ENCODE measurements around the gene PSD4. TPM values are rescaled to one million over a fixed set of nuclear protein-coding genes. Genes with fewer than 3 reads are reported as not detected.

Gene PSD4
- total and polyA plus RNA-seq, 4 experiments from 2014 or later, result 11.9 to 101 (median 66.4) TPM

DNA sequence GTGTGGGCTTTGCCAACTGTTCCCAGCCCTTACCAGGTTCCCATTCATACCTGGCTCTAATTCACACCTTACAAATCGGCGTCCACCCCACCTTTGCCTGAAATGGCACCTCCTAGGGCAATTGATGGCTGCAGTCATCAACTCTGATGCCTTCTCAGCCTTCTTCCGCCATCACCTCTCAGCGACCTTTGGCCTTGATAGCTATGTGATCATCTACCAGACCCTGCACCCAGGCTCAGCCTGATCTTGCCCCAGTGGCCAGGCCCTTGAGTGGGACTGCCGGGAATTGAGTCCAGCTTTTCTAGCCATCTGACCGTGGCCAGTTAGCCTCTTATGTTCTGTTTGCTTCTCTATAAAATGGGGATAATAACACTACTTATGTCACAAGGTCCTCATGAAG, 32.5 kb downstream of the PSD4 start:
- Mint-ChIP-seq H3K9me3 (peaks cover 0 to 3% (median 0%) of the 10 kb centered on the region in 8 donors), H3K4me3 (no peak overlapping the region), H3K4me1 (peaks cover 9 to 32% (median 20%) of the 10 kb centered on the region in 4 donors), H3K27me3 (no peaks in the 10 kb centered on the region), H3K27ac (peak overlapping the region in 6 of 7 donors; percentile 43 to 80 (median 66)), H3K36me3 (peaks cover under 1 to 17% of the 10 kb centered on the region in 2 donors)
- H3K27ac ChIP-seq (ENCODE audit: low read depth, low read length), result no peak overlapping the region
- no peaks in the 10 kb centered on the region for H3K9me3 ChIP-seq (ENCODE audit: control insufficient read depth in 1 of 2, low read length in 2 of 2)
- no peak overlapping the region for H3K4me3 ChIP-seq (ENCODE audit: low read length in 2 of 2)
- CTCF ChIA-PET (ENCODE audit: partially characterized antibody), result interaction anchor here (1.1 to 18.2 kb wide), 8 partner anchors 15 to 184 kb away, joined by 3 to 662 read pairs (median 35); partner anchors contain the start of gene PSD4
- DNase-seq, result no peak
- peaks cover 4% of the 10 kb centered on the region for H3K36me3 ChIP-seq (ENCODE audit: insufficient read depth, low read length)
- peaks cover 12% of the 10 kb centered on the region for H3K4me1 ChIP-seq (ENCODE audit: insufficient read depth, low read length)
- POLR2A ChIA-PET (ENCODE audit: partially characterized antibody), result interaction anchor here (0.6 to 9.8 kb wide), 5 partner anchors 11 to 159 kb away, joined by 3 to 88 read pairs (median 13); partner anchors contain the start of gene PSD4
- intact Hi-C loops (cut with micrococcal nuclease), result no loop called here
- H3K27me3 ChIP-seq (ENCODE audit: insufficient read depth, low read length), result no peaks in the 10 kb centered on the region

DNA sequence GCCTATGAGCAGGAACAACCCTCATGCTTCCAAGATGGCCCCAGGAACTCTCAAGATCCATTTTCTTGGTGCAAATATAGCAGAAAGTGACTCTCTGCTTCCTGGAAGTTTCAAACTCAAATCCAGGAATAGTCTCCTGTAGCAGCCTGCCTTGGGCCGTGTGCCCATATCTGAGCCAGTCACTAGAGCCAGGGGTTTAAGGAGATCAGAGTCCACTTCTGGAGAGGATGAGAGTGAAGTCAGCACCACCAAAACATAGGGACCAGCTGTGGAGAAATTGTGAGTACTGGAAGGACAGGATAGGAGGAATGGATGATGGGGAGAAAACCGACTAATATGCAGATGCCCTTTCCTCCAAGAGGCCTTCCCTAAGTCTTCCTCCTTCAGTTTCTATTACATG, 33.2 kb downstream of the PSD4 start:
- H3K4me3 Mint-ChIP-seq, result no peak overlapping the region
- no peak overlapping the region for H3K27ac ChIP-seq (ENCODE audit: low read depth, low read length)
- peaks cover 0 to 14% of the 10 kb centered on the region in 2 donors for H3K36me3 Mint-ChIP-seq
- H3K9me3 ChIP-seq (ENCODE audit: control insufficient read depth in 1 of 2, low read length in 2 of 2), result no peaks in the 10 kb centered on the region
- H3K4me1 ChIP-seq (ENCODE audit: insufficient read depth, low read length), result peaks cover 12% of the 10 kb centered on the region
- ChIA-PET POLR2A (ENCODE audit: partially characterized antibody) (interaction anchor here (9.8 kb wide), 1 partner anchor 33 kb away, joined by 88 read pairs; the partner anchor contains the start of gene PSD4), CTCF (ENCODE audit: partially characterized antibody) (interaction anchor here (1.6 to 18.2 kb wide), 6 partner anchors 30 to 183 kb away, joined by 5 to 662 read pairs (median 69); partner anchors contain the start of gene PSD4)
- peaks cover 0 to 3% (median 0%) of the 10 kb centered on the region in 8 donors for H3K9me3 Mint-ChIP-seq
- peaks cover 9 to 32% (median 20%) of the 10 kb centered on the region in 4 donors for H3K4me1 Mint-ChIP-seq
- intact Hi-C loops (cut with micrococcal nuclease), result no loop called here
- DNase-seq, result no peak
- H3K27me3 Mint-ChIP-seq, result no peaks in the 10 kb centered on the region
- H3K4me3 ChIP-seq (ENCODE audit: low read length in 2 of 2), result no peak overlapping the region
- H3K27ac Mint-ChIP-seq, result peak overlapping the region in 2 of 7 donors; percentile 38 to 81
- no peaks in the 10 kb centered on the region for H3K36me3 ChIP-seq (ENCODE audit: insufficient read depth, low read length)
- H3K27me3 ChIP-seq (ENCODE audit: insufficient read depth, low read length), result no peaks in the 10 kb centered on the region

DNA sequence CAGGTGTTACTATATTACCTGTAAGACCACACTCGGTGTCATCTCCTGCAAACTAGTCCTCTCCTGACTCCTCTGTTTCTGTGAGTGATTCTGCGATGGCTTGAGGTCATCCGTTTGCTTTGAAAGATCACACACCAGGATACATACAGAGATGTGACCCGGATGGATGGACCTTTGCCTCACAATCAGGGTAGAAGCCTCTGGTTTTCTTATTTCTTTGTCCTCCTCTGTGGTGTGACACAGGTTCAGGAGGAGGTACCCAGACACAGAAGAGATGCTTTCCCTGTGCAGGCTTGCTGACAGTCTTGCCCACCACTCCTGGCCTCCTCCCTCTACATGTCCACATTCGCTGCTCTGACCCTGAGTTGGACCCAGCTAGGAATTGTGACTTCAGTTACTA, 34.6 kb downstream of the PSD4 start:
- DNase-seq, result no peak
- Histone ChIP-seq H3K27me3 (ENCODE audit: insufficient read depth, low read length) (no peaks in the 10 kb centered on the region), H3K4me3 (ENCODE audit: low read length in 2 of 2) (no peak overlapping the region), H3K4me1 (ENCODE audit: insufficient read depth, low read length) (peaks cover 12% of the 10 kb centered on the region), H3K36me3 (ENCODE audit: insufficient read depth, low read length) (no peaks in the 10 kb centered on the region), H3K27ac (ENCODE audit: low read depth, low read length) (no peak overlapping the region), H3K9me3 (ENCODE audit: control insufficient read depth in 1 of 2, low read length in 2 of 2) (no peaks in the 10 kb centered on the region)
- Mint-ChIP-seq H3K4me1 (peaks cover 9 to 34% (median 17%) of the 10 kb centered on the region in 4 donors), H3K36me3 (peaks cover 0 to 5% of the 10 kb centered on the region in 2 donors), H3K4me3 (no peak overlapping the region), H3K27ac (peak overlapping the region in 4 of 7 donors; percentile 7 to 79 (median 73)), H3K27me3 (no peaks in the 10 kb centered on the region), H3K9me3 (peaks cover 0 to 3% (median 0%) of the 10 kb centered on the region in 8 donors)
- ChIA-PET CTCF (ENCODE audit: partially characterized antibody) (no interaction called here), POLR2A (ENCODE audit: partially characterized antibody) (no interaction called here)
- intact Hi-C loops (cut with micrococcal nuclease), result no loop called here

DNA sequence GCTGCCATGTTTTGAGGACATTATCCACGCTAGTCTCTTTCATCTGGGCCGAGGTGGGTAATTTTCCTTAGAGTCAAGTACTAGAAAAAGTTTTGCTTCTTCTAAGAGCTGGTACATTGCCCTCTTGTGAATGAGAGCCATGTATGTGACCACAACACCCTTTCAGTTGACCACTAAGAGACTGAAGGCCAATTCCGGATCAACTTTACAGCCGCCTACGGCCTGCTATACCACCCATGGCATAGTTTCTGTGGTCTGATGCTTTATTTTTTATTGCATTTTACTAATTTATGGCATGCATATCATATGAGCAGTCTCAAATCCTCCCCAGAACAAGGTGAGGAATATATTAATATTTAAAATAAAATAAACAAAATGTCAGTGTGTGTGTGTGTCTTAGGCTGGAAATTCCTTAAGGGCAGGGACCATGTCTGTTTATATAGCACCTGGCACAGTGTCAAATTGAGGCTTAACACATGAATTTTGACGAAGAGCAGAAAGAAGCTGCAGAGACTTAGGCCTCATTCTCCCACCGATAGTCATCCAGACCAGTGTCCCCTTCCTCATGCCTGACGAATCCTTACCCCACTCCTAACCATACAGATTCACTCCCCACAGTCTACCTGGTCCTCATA, 35.4 kb downstream of the PSD4 start:
- Mint-ChIP-seq H3K27ac (no peak overlapping the region), H3K4me3 (no peak overlapping the region), H3K36me3 (no peaks in the 10 kb centered on the region), H3K4me1 (peaks cover 5 to 31% (median 12%) of the 10 kb centered on the region in 4 donors), H3K9me3 (peaks cover 0 to 3% (median 0%) of the 10 kb centered on the region in 8 donors), H3K27me3 (no peaks in the 10 kb centered on the region)
- Histone ChIP-seq H3K36me3 (ENCODE audit: insufficient read depth, low read length) (no peaks in the 10 kb centered on the region), H3K27ac (ENCODE audit: low read depth, low read length) (no peak overlapping the region), H3K4me1 (ENCODE audit: insufficient read depth, low read length) (peaks cover 9% of the 10 kb centered on the region), H3K9me3 (ENCODE audit: control insufficient read depth in 1 of 2, low read length in 2 of 2) (no peaks in the 10 kb centered on the region), H3K27me3 (ENCODE audit: insufficient read depth, low read length) (no peaks in the 10 kb centered on the region), H3K4me3 (ENCODE audit: low read length in 2 of 2) (no peak overlapping the region)
- DNase-seq, result no peak
- POLR2A ChIA-PET (ENCODE audit: partially characterized antibody), result no interaction called here
- intact Hi-C loops (cut with micrococcal nuclease), result no loop called here
- CTCF ChIA-PET (ENCODE audit: partially characterized antibody), result interaction anchor here (1.1 kb wide), 1 partner anchor 71 kb away, joined by 5 read pairs; no protein-coding TSS in a partner anchor

DNA sequence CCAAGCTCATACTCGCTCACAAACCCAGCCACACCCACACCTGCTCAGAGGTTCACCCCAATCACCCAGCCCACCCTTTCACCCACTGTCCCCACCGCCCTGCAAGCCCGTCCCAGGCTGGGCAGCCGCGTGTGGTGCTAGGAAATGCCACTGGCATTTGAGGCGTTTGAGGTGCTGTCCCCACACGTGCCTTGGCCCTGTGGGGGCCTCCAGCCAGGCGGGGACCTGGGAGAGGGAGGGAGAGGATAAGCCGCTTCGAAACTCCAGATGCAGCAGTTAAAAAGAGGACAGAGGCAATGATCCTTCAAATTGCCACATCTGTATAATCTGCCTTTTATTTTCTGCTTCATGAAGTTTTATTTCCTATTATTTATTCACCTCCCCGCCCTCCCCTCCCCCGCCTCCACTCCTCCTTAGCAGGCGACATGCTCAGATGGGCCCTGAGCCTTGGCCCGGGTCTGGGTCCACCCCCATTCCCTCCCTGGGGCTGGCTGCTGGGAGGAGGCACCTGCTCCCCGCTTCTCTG, 35.9 kb downstream of the PSD4 start:
- peaks cover 0 to 25% (median 7%) of the 10 kb centered on the region in 4 donors for H3K4me1 Mint-ChIP-seq
- H3K4me3 Mint-ChIP-seq, result no peak overlapping the region
- DNase-seq, result no peak
- H3K27ac Mint-ChIP-seq, result no peak overlapping the region
- no peak overlapping the region for H3K4me3 ChIP-seq (ENCODE audit: low read length in 2 of 2)
- no peaks in the 10 kb centered on the region for H3K36me3 Mint-ChIP-seq
- H3K4me1 ChIP-seq (ENCODE audit: insufficient read depth, low read length), result peaks cover 3% of the 10 kb centered on the region
- CTCF ChIA-PET (ENCODE audit: partially characterized antibody), result interaction anchor here (1.1 kb wide), 1 partner anchor 72 kb away, joined by 5 read pairs; no protein-coding TSS in a partner anchor
- H3K9me3 ChIP-seq (ENCODE audit: control insufficient read depth in 1 of 2, low read length in 2 of 2), result no peaks in the 10 kb centered on the region
- POLR2A ChIA-PET (ENCODE audit: partially characterized antibody), result no interaction called here
- no peaks in the 10 kb centered on the region for H3K27me3 ChIP-seq (ENCODE audit: insufficient read depth, low read length)
- H3K27me3 Mint-ChIP-seq, result no peaks in the 10 kb centered on the region
- peaks cover 0 to 3% (median 0%) of the 10 kb centered on the region in 8 donors for H3K9me3 Mint-ChIP-seq
- intact Hi-C loops (cut with micrococcal nuclease), result no loop called here
- no peak overlapping the region for H3K27ac ChIP-seq (ENCODE audit: low read depth, low read length)
- H3K36me3 ChIP-seq (ENCODE audit: insufficient read depth, low read length), result no peaks in the 10 kb centered on the region

DNA sequence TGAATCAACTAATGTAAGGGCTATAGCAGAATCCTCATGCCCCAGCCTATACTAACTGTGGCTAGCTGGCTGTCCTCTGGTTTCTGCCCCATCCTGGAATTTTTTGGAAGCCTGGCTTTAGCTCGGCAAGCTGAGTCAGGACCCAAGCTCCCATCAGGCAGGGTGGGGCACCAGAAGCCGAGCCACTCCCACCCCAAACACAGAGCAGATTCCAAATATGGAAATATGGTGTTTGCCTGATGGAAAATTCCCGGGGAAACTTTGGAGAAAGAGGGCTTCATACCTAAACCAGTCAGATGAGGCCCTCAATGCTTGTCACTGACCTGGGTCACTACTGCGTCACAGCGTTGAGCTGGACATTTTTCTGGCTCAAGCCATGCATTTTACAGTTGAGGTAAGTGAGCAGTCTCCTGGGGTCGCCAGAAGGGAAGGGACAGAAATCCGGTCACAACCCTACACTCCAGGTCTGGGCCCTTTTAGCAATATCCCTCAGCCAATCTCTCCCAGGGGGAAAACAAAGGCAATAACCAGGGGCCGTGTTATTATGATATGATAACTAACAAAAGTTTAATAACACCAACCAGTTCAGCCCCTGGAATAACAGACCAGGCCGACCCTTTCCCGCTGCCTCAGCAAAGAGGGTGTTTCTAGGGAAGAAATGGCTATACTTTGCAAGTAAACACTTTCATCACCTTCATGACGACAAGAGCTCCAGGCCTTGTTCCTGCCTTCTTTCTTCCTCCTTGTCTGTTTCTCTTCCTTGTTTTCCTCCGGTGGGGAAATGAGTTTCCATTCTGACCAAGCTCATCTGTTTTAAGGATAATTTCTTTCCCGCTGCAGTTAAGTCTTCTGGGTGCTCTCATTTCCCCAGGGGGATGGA, 37.7 kb downstream of the PSD4 start:
- POLR2A ChIA-PET (ENCODE audit: partially characterized antibody), result interaction anchor here (1.2 kb wide), 1 partner anchor 10 kb away, joined by 3 read pairs; no protein-coding TSS in a partner anchor
- DNase-seq, result no peak
- Mint-ChIP-seq H3K4me3 (no peak overlapping the region), H3K27ac (peak overlapping the region in 1 of 7 donors; percentile 19), H3K36me3 (no peaks in the 10 kb centered on the region), H3K9me3 (peaks cover 0 to 3% (median 0%) of the 10 kb centered on the region in 8 donors), H3K27me3 (no peaks in the 10 kb centered on the region), H3K4me1 (peaks cover 0 to 15% (median under 1%) of the 10 kb centered on the region in 4 donors)
- Histone ChIP-seq H3K4me1 (ENCODE audit: insufficient read depth, low read length) (peaks cover 3% of the 10 kb centered on the region), H3K36me3 (ENCODE audit: insufficient read depth, low read length) (no peaks in the 10 kb centered on the region), H3K4me3 (ENCODE audit: low read length in 2 of 2) (no peak overlapping the region), H3K27me3 (ENCODE audit: insufficient read depth, low read length) (no peaks in the 10 kb centered on the region), H3K27ac (ENCODE audit: low read depth, low read length) (no peak overlapping the region), H3K9me3 (ENCODE audit: control insufficient read depth in 1 of 2, low read length in 2 of 2) (no peaks in the 10 kb centered on the region)
- intact Hi-C loops (cut with micrococcal nuclease), result no loop called here
- CTCF ChIA-PET (ENCODE audit: partially characterized antibody), result interaction anchor here (1.4 to 3.1 kb wide), 3 partner anchors 73 to 179 kb away, joined by 3 to 9 read pairs (median 4); no protein-coding TSS in a partner anchor

Measured in CD4-positive, alpha-beta memory T cell (primary cell).